GM19238 (cell line): Measurements from ENCODE around the gene VTI1B.

ENCODE experiments used
- DNase-seq: peaks from one replicate; pipeline ENCODE4 v3.0.0; 2011; ENCODE audit warnings: low spot score; ENCODE audit not compliant: insufficient read length

VTI1B gene

DNA sequence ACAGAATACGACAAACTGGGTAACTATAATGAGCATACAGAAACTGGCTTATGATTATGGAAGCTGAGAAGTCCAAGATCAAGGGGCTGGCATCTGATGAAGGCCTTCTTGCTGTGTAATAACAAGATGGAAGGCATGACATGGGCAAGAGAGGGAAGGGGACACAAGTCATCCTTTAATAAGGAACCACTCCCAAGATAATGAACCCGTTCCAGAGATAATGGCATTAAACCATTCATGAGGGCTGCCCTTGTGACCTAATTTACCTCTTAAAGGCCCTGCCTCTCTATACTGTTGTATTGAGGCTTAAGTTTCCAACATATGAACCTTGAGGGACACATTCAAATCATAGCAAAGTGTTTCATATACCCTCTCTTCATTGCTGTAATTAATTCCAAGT lies 4.6 kb upstream of the VTI1B start:
- DNase-seq: no peak

- DNase-seq: no peak
Measured at GRCh38 chr14:67675219-67675582, 769 bp upstream of the VTI1B start.

DNA sequence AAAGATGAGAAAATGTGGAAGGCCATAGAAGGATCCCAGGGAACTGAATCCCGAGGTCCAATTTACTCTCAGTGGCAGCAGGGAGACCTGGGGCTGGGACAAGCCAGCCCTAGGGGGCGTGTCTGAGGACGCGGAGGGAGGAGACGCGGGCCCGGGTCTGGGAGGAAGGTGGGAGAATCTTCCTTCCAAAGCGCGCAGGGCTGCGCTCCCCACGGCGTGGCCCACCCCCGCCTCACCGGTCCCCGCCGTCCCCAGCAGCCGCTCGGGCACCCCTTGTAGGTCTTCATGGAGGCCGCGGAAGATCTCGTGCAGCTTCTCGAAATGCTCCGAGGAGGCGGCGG lies 323 bp downstream of the VTI1B start:
- peak; percentile 51 for DNase-seq

DNA sequence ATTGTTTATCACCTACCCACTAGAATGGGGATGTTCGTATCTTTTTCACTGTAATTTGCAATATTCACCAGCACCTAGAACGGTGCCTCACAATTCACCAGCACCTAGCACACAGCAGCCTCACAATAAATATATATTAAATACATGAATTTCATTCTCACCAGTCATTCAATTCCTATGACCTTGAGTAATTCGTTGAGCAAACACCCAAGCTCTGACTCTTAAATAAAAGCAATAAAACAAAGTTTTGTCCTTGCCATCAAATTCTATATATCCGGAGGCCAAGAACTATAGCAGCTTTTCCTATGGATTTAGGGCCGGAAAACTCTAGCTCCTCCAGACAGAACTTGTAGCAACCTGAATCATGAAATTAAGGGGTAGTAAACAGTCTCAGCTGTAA lies 981 bp downstream of the VTI1B start:
- no peak for DNase-seq

- no peak for DNase-seq
Measured at GRCh38 chr14:67668559-67668958, 5.9 kb downstream of the VTI1B start.

DNA sequence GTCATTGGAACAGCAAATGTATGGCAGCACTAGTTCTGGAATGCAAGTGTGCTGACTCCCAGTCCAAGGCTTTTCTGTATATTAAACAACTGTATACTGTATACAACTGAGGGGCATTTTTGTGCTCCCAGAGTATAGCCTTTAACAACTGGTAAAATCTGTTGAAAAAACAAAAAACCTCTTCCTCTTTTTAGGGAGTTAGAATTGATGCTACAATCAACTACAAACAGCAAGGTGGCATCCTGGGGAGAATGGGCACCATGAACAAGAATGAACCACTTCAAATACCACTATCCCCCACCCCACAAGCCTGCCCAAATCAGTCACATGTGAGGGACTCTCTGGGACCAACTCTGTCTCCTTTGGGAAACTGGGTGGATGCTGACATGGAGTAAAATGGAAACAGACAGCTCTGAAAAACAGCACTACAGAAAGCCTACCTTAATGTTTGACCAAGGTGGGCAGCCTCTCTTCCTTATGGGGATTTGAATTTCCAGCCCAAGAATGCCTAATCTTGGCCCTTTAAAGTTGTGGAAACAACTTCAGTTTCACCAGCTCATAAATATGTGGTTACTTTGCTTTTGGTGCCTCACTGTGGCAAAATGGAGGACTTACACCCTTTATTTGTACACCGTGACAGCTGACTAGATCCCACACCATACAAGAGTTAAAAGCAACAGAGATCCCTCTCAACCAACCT lies 7.5 kb downstream of the VTI1B start:
- peak; percentile 22 for DNase-seq

DNA sequence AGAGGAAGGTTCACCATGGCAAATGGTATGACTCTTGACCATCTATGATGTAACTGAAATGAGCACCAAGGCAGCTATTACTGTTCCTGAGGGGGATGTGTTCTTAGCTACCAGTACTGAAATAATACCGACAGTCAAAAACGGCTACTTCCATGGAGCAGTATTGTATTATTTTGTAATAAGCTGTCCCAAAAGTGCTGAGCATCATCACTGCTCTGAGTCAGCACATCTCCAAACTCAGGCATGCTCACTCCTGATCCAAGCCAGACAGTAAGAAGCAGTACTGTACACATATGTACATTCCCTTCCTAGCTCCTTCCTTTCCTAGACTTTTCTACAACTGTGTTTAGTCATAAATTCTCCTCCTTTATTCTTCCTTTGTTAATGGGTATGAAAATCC lies 8.6 kb downstream of the VTI1B start:
- no peak for DNase-seq

GRCh38 chr14:67663633-67664032 lies 10.8 kb downstream of the VTI1B start:
- no peak for DNase-seq

GRCh38 chr14:67653651-67654280 lies 20.7 kb downstream of the VTI1B start:
- no peak for DNase-seq

GRCh38 chr14:67652189-67652588 lies 22.2 kb downstream of the VTI1B start:
- no peak for DNase-seq

DNA sequence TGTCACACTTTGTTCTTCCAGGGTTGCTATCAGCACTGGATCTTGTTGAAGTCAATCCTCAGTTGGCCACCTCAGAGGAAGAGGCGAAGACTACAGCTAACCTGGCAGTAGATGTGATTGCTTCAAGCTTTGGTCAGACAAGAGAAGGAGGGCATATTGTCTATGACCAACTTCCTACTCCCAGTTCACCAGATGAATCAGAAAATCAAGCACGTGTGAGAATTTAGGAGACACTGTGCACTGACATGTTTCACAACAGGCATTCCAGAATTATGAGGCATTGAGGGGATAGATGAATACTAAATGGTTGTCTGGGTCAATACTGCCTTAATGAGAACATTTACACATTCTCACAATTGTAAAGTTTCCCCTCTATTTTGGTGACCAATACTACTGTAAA lies 23.7 kb downstream of the VTI1B start:
- no peak for DNase-seq

- DNase-seq: no peak
Measured at GRCh38 chr14:67650151-67650550, 24.3 kb downstream of the VTI1B start.

DNA sequence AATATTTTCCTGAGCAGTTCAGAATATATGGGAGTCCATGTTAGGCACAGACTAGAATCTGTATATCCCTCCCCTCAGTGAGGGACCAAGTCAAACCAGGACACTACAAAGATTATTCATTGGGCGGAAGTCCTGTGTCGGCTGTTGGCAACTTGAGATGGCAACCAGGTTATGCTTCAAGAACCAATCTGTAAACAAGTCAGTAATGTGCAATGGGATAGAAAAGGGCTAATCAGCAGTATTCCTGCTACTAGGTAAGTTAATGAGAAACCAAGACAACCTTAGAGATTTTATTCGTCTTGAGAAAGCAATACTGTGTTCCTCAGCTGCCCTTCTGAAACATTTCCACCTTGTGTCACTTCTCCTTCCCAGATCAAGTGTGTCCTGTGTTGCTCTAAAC lies 28.3 kb downstream of the VTI1B start:
- no peak for DNase-seq

GRCh38 chr14:67645414-67645813 lies 29.0 kb downstream of the VTI1B start:
- no peak for DNase-seq

GRCh38 chr14:67644428-67644827 lies 30.0 kb downstream of the VTI1B start:
- no peak for DNase-seq

GRCh38 chr14:67643713-67644112 lies 30.7 kb downstream of the VTI1B start:
- no peak for DNase-seq

- no peak for DNase-seq
Measured at GRCh38 chr14:67641902-67642749, 32.3 kb downstream of the VTI1B start.

DNA sequence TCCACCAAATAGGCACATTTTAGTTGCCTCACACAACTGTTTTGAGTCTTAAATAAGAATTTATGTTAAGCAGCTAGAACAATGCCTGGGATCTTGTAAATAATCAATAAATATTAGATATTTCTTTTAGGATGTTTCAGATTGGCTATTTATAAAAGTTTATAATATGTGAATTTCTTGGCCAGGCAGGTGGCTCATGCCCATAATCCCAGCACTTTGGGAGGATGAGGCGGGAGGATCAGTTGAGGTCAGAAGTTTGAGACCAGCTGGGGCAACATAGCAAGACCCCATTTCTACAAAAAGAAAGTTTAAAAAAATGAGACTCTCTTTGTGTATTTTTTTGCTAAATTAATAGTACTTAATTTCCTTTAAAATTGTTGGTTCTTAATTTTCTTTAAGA lies 33.0 kb downstream of the VTI1B start:
- no peak for DNase-seq

GRCh38 chr14:67638642-67639041 lies 35.8 kb downstream of the VTI1B start:
- DNase-seq: no peak

GRCh38 chr14:67636361-67636919 lies 38.0 kb downstream of the VTI1B start:
- DNase-seq: no peak

DNA sequence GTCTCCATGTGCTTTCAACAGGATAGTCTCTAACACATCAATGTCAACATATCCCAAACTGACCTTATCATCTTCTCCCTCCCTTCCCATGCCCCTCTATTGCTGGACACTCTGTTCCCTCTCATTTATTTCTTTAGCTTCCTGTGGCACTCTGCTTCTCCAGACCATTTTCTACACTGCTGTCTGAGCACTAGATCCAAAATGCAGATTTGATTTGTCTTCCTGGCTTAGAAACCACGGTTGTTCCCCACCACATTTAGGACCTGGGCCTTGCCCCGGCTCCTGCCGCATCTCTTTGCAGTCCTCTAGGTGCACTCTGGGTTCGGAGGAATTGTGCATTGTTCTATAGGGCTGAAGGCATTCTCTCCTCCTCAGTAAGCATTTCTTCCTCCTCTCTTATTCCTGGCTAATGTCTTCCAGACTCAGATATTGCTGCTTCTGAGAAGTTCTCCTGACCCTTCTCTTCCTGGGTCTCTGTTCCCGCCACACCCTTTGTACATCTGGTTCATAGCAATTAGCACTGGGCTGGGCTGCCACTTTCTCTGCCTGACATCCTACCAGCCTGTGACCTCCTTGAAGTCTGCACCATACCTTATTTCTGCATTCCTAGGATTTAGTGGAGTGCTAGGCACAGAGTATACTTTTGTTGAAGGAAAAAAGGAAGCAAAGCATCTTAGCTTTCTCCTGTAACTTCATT lies 40.8 kb downstream of the VTI1B start:
- no peak for DNase-seq

DNA sequence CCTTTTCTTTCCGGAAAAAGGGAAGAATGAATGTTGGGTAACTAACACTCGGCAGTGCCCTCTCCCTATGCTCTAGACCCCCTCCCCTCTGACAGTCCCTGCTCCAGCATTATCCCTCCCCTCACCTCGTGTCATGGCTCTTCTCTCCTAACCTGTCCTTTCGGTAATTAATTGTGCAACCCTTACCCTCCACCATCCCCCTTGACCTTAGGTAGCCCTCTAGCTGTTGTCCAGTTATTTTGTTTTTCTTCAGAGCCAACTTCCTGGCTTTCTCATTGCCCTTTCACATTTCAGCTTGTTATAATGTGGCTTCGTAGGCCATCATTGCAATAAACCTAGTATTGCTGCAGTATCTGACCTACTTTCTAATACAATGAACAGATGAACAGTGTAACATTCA lies 43.5 kb downstream of the VTI1B start:
- no peak for DNase-seq
